Calu3 (cell line): ENCODE data around the gene NUTM1. TPM values are rescaled to one million over a fixed set of nuclear protein-coding genes. Genes with fewer than 3 reads are reported as not detected.
"Not testable (repeated sequence)": the region's sequence is repeated elsewhere in the genome, so short reads cannot be mapped to it uniquely, and the experiment has no call there.

Experiments
- BruUV-seq: library from RNA; stranded (reverse); fragments of 400-500 nt; replicated peaks from 2 replicates; lab custom pipeline; 2021; lab: Mats Ljungman, UMichigan
- CTCF ChIA-PET: fragments of 300-600 bp; sonication (Branson Sonifier 250); formaldehyde crosslinking; loops from one replicate; lab custom pipeline; 2022; ENCODE audit warnings: antibody characterized with exemption; lab: Charles Lee
- DNase-seq: peaks from one replicate; pipeline ENCODE4 v3.0.0; 2022
- H3K27ac Mint-ChIP-seq: one replicate; pipeline ENCODE4 v1.8.0; 2022; ENCODE audit warnings: mixed read lengths; ENCODE audit not compliant: unreplicated experiment
- H3K27me3 Mint-ChIP-seq: one replicate; pipeline ENCODE4 v1.8.0; 2022; ENCODE audit warnings: mixed read lengths; ENCODE audit not compliant: unreplicated experiment
- H3K36me3 Mint-ChIP-seq: one replicate; pipeline ENCODE4 v1.8.0; 2022; ENCODE audit warnings: mild to moderate bottlenecking, moderate library complexity, mixed read lengths; ENCODE audit not compliant: insufficient read depth, unreplicated experiment
- H3K4me1 Mint-ChIP-seq: one replicate; pipeline ENCODE4 v1.8.0; 2022; ENCODE audit warnings: mild to moderate bottlenecking, low read depth, mixed read lengths; ENCODE audit not compliant: unreplicated experiment
- H3K4me3 Mint-ChIP-seq: one replicate; pipeline ENCODE4 v1.8.0; 2022; ENCODE audit warnings: mild to moderate bottlenecking, low read depth, moderate library complexity, mixed read lengths; ENCODE audit not compliant: unreplicated experiment
- H3K9me3 Mint-ChIP-seq: one replicate; pipeline ENCODE4 v1.8.0; 2022; ENCODE audit warnings: low read depth, mixed read lengths; ENCODE audit not compliant: unreplicated experiment
- intact Hi-C: fragments of 100-400 bp; cut with micrococcal nuclease; formaldehyde crosslinking; loops from one replicate; pipeline ENCODE4 v1.10.0; 2022; ENCODE audit not compliant: unreplicated experiment
- total RNA-seq: library from RNA; stranded (reverse); gene quantifications from 2 replicates; pipeline ENCODE4 v1.2.3, GENCODE V29; 2022
- TF ChIP-seq, protein P1 (sequence below): fragments of 200-600 bp; IDR thresholded peaks from one replicate; pipeline ENCODE4 v1.8.0; 2022; ENCODE audit warnings: antibody characterized with exemption; ENCODE audit not compliant: unreplicated experiment

Gene NUTM1
- total RNA-seq, 1 experiment from 2014 or later, result not detected

GRCh38 chr15:34374816-34375215, 31.7 kb downstream of the NUTM1 start:
- Mint-ChIP-seq H3K27ac (no peak overlapping the region), H3K9me3 (no peaks in the 10 kb centered on the region), H3K27me3 (no peaks in the 10 kb centered on the region), H3K36me3 (no peaks in the 10 kb centered on the region), H3K4me1 (no peaks in the 10 kb centered on the region), H3K4me3 (no peak overlapping the region)
- BruUV-seq, result no TSS peak
- intact Hi-C loops, result no loop called here
- CTCF ChIA-PET, result no interaction called here
- no peak for DNase-seq
- TF ChIP-seq, protein P1, sequence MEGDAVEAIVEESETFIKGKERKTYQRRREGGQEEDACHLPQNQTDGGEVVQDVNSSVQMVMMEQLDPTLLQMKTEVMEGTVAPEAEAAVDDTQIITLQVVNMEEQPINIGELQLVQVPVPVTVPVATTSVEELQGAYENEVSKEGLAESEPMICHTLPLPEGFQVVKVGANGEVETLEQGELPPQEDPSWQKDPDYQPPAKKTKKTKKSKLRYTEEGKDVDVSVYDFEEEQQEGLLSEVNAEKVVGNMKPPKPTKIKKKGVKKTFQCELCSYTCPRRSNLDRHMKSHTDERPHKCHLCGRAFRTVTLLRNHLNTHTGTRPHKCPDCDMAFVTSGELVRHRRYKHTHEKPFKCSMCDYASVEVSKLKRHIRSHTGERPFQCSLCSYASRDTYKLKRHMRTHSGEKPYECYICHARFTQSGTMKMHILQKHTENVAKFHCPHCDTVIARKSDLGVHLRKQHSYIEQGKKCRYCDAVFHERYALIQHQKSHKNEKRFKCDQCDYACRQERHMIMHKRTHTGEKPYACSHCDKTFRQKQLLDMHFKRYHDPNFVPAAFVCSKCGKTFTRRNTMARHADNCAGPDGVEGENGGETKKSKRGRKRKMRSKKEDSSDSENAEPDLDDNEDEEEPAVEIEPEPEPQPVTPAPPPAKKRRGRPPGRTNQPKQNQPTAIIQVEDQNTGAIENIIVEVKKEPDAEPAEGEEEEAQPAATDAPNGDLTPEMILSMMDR, result no peak

GRCh38 chr15:34375541-34375940, 32.4 kb downstream of the NUTM1 start:
- H3K36me3 Mint-ChIP-seq, H3K4me3 Mint-ChIP-seq, H3K9me3 Mint-ChIP-seq, CTCF ChIA-PET, H3K4me1 Mint-ChIP-seq, BruUV-seq, H3K27me3 Mint-ChIP-seq, intact Hi-C loops, DNase-seq, H3K27ac Mint-ChIP-seq: not testable (repeated sequence)

DNA sequence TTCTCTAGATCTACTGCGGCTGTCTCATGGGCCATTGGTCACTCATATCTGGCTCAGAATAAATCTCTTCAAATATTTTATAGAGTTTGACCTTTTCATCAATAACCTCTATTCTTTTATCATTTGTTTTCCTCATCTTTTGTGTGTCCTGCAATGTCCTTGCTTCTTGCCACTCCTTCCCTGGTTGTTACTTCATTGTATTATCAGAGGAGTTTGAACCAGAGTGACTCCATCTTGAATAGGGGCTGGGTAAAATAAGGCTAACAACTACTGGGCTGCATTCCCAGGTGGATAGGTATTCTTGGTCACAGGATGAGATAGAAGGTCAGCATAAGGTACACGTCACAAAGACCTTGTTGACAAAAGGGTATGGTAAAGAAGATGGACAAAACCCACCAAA, 33.7 kb downstream of the NUTM1 start:
- Mint-ChIP-seq H3K4me3 (no peak overlapping the region), H3K36me3 (no peaks in the 10 kb centered on the region), H3K27ac (no peak overlapping the region), H3K9me3 (no peaks in the 10 kb centered on the region), H3K4me1 (no peaks in the 10 kb centered on the region), H3K27me3 (no peaks in the 10 kb centered on the region)
- intact Hi-C loops, result no loop called here
- no TSS peak for BruUV-seq
- CTCF ChIA-PET, result no interaction called here
- TF ChIP-seq, protein P1, result no peak
- DNase-seq, result no peak

DNA sequence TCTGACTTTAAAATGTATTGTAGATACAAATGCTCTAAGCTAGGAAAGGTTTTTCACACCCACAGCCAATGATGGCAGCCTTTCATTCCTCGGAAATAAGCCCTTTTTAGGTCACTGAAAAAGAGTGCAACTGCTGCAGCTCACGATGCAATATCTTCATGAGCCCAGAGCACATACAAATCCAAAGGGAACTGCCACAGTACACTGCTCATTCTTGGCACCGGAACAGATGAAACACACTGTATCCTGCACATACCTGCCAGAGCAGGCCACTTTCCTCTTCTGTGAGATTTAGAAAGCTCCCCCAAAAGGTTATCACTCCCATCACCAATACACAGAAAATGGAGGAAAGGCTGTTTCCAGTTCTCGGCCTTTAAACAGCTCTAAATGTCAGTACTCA, 37.4 kb downstream of the NUTM1 start:
- BruUV-seq, H3K4me3 Mint-ChIP-seq, H3K36me3 Mint-ChIP-seq, DNase-seq, H3K27me3 Mint-ChIP-seq, CTCF ChIA-PET, intact Hi-C loops, H3K27ac Mint-ChIP-seq, H3K9me3 Mint-ChIP-seq, H3K4me1 Mint-ChIP-seq: not testable (repeated sequence)

DNA sequence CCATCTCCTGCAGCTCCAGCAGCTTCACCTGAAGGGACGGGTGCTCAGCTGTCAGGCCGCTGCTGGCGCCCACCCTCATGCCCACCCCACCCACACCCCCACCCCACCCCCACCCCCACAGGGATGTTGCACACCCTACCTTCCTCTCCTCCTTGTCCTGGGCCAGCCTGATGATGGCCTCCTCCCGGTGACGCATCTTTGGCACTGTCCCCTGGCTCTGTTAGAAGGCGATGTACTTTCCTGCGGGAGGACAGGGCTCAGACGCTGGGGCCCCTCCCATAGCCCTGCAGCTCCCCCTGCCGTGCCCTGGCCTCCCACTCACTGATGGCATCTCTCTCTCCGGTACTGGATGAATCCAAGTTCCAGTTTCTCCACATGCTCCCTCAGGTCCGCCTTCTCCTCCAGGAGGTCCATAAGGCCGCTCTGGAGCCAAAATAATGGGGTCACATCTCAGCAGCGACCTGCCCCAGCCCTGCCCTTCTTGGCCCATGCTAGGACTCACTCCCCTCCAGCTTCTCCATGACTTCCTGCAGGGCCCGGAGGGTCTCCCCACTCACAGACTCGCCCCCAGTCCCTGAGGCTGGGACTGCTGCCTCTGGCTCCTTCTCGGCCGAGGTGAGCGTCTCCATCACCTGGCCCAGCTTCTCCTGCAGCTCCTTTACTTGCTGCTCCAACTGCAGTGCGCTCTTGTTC, 38.9 kb downstream of the NUTM1 start:
- DNase-seq, intact Hi-C loops, H3K9me3 Mint-ChIP-seq, H3K36me3 Mint-ChIP-seq, H3K27me3 Mint-ChIP-seq, H3K4me1 Mint-ChIP-seq, H3K4me3 Mint-ChIP-seq, BruUV-seq, CTCF ChIA-PET, H3K27ac Mint-ChIP-seq: not testable (repeated sequence)

DNA sequence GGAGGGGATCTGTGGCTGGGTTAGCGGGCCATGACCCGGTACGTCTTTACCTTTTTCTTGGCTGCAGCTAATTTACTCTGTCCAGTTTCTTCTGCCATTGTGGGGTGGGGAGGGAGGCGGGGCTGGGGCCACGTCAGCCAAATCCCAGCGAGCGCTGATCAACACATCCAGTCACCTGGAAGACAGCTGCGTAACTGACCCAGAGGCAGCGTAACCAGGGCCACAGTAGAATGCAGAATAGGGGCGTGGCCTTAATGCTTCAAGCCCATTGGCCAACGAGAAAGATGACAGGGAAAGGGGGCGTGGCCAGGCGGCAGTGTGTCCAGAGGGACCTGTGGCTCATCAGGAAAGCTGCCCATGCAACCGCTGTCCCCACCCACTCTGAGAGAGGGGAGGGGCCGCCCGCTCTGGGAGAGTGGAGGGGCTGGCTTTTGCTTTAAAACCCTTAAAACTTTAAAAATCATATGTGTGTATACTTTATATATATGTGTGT, 46.5 kb downstream of the NUTM1 start:
- H3K4me3 Mint-ChIP-seq, H3K36me3 Mint-ChIP-seq, H3K9me3 Mint-ChIP-seq, CTCF ChIA-PET, DNase-seq, BruUV-seq, H3K4me1 Mint-ChIP-seq, intact Hi-C loops, H3K27ac Mint-ChIP-seq, H3K27me3 Mint-ChIP-seq: not testable (repeated sequence)

DNA sequence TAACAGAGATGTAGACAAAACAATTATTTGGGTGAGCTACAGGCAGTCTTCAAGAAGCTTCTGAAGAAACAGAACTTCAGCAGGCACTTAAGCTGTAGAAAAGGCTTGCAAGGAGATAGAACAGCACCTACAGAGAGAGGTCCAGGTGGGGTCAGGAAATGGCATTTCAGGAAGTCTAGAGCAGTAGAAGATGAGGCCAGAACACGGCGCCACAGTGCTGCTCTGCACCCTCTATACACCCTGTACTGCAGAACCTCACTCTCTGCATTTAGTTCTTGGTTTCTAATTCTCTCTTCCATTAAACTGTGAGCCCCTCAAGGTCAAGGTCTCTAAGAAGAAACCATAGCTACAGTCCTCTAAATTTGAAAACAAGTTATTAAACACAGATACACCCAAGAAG, 49.9 kb downstream of the NUTM1 start:
- H3K4me1 Mint-ChIP-seq, H3K27me3 Mint-ChIP-seq, intact Hi-C loops, H3K36me3 Mint-ChIP-seq, H3K4me3 Mint-ChIP-seq, DNase-seq, H3K9me3 Mint-ChIP-seq, CTCF ChIA-PET, H3K27ac Mint-ChIP-seq, BruUV-seq: not testable (repeated sequence)

DNA sequence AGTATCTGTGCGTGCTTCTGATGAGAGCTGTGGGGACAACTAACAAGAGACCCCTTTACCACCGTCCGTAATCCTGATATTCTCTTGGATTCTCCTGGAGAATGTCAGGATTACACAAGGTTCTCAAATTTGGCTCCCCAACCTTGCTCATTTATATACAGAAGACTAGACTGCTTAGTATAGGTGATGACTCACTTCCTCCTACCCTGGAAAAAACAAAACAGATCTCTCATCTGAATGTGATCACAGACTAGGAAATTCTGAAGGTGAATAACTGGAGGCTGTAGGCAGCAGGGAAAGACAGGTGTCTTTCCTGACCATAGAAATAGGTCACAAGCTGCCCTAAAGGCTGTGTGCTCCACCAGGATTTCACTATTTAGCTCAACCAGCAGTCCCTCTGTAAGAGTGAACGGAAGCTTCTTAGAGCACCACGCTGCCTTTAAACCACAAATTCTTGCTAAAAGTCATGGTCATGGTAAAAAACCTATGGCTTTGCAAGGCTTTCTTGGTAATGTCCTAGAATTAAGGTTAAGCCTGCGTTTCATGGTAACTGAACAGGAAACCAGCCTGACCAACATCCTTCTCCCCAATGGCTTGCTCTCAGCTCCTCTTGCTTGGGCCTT, 54.6 kb downstream of the NUTM1 start:
- H3K36me3 Mint-ChIP-seq, H3K4me1 Mint-ChIP-seq, BruUV-seq, H3K27me3 Mint-ChIP-seq, H3K9me3 Mint-ChIP-seq, DNase-seq, H3K4me3 Mint-ChIP-seq, CTCF ChIA-PET, H3K27ac Mint-ChIP-seq, intact Hi-C loops: not testable (repeated sequence)
